GM19328 (cell line): ENCODE results near the gene HNRNPA3.
A peak's percentile ranks its signal among the peaks of the same experiment; 100 is the strongest.
"Not testable (repeated sequence)": the region's sequence is repeated elsewhere in the genome, so short reads cannot be mapped to it uniquely, and the experiment has no call there.

ENCODE experiments used
- ATAC-seq: cut with Tn5 transposase; IDR thresholded peaks from one replicate; pipeline ENCODE4 v1.9.1; 2021; ENCODE audit warnings: mild to moderate bottlenecking, moderate library complexity; ENCODE audit not compliant: unreplicated experiment

The HNRNPA3 gene

DNA sequence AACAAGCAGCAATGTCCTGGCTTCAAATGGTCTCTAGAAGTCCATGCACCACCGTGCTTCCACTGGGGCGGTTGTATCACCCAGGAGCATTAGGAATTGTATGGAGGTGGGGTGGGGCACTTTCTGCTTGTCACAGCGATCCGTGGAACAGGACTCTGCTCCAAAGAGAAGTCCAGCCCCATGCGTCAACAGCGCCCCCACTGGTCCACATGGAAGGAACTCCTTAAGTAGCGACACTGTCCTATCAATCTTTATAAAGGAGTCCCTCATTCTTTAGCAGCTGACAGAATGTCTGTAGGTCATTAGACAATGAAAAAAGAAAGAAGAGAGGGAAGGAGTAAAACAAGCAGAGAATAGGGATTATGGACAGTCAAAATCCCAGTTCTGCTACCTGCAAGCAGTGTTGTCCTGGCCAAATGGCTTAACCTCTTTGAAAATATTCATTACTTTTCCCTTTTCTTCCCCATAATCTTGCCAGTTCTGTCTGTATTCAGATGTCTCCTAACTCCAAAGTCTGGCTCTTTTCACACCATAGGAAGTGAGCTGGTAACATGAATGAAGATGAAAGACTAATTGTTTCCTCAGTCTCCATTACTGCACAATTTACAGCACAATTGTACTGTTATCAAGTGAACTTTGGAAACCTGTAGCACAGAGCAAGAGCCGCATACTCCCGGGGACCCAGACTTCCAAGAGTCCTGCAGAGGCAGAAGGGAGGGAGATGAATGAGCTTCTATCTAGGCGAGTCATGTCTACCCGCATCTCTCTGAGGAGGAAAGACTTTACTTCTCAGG lies 42.0 kb downstream of the HNRNPA3 start:
- ATAC-seq, result no peak

- no peak for ATAC-seq
Observed at GRCh38 chr2:177255227-177255601, 42.6 kb downstream of the HNRNPA3 start.

GRCh38 chr2:177256026-177256425 lies 43.4 kb downstream of the HNRNPA3 start:
- ATAC-seq, result no peak

- ATAC-seq, result no peak
Observed at GRCh38 chr2:177256695-177257094, 44.1 kb downstream of the HNRNPA3 start.

- ATAC-seq, result no peak
Observed at GRCh38 chr2:177257471-177257870, 44.9 kb downstream of the HNRNPA3 start.

- ATAC-seq, result no peak
Observed at GRCh38 chr2:177258059-177258458, 45.5 kb downstream of the HNRNPA3 start.

DNA sequence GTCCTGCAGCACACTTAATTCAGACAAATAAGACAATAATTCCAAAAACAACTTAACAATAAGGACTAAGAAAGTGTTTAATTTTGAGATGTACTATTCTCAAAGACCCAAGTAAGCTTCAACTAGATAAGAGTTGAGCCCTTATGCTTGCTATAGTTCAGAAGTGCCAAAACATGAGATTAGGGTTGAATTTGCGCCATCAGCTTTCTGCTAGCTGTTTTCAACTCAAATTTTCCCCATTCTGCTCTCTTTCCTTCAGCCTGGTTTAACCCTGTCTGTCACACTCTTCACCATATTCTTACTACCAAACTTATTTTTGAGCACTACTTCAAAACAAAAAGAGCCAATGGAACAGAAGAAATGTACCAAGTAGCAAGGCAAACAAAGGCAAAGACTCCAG lies 47.8 kb downstream of the HNRNPA3 start:
- no peak for ATAC-seq

GRCh38 chr2:177261116-177262060 lies 48.8 kb downstream of the HNRNPA3 start:
- no peak for ATAC-seq

DNA sequence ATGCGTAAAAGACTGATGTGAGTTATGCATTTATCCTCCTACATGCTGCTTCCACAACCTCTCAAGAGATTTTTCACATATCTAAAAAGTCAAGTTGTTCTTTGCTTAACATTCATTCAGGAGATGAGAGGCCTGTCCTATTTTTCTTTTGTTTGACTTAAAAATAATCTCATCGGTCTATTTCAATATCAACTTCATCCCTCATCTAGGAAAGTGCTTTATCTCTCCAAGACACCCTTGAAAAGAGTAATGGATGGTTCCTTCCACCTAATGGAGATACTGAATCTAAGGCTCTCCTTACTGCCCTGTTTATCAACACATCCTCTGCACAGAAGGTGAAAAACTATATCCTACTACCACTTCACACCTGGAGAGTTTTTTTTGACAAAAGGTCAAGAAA lies 49.5 kb downstream of the HNRNPA3 start:
- no peak for ATAC-seq

DNA sequence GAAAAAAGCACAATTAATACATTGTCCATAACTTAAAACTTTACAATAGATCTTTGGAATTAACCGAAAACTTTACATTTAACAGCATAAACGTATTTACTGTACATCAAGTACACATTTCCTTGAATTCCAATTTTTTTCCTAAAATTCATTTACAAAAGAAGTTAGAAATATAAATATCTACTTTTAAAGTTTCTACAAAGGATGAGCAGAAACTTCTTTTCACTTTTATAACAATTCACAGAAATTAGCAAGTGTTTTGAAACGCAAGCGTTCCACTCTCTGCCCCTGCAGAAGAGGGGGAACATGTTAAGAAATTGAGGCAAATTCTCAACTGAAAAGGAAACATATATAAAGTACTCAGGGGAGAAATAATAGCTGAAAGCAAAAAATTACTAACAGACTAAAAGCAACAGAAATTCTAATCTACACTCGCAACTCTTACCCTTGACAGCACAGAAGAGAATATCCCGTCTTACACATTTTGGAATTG lies 50.4 kb downstream of the HNRNPA3 start:
- ATAC-seq, result no peak

- peak; percentile 46 for ATAC-seq
Observed at GRCh38 chr2:177263451-177264208, 51.0 kb downstream of the HNRNPA3 start.

DNA sequence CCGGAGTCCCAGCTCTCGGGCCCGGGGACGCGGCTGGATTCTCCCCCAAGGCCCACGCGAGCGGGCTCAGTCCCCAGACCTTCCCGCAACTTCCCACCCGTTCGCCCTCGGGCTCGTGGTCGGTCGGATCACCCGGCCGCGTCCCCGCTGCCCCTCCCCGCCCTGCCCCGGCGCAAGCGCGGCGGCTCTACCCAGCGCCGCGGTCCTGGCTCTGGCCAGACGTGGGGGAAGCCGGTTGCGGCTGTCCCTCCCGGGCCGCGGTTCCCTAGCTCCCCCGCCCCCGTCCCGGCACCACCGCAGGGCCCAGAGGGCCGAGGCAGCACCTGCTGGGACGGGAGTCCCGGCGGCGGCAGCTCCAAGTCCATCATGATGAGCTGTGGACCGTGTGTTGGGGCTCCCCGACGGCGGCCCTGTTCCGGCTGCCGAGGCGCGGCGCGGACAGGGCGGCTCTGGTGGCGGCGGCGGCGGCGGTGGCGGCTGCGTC lies 51.7 kb downstream of the HNRNPA3 start:
- peak; percentile 22 for ATAC-seq

GRCh38 chr2:177264693-177265587 lies 52.3 kb downstream of the HNRNPA3 start, which contains the start of gene NFE2L2:
NFE2L2 (minus strand) TSS chr2:177264727; CDS start chr2:177264576, 151 bp downstream.
- peak; percentile 58 for ATAC-seq

- no peak for ATAC-seq
Observed at GRCh38 chr2:177265824-177266817, 53.5 kb downstream of the HNRNPA3 start.

DNA sequence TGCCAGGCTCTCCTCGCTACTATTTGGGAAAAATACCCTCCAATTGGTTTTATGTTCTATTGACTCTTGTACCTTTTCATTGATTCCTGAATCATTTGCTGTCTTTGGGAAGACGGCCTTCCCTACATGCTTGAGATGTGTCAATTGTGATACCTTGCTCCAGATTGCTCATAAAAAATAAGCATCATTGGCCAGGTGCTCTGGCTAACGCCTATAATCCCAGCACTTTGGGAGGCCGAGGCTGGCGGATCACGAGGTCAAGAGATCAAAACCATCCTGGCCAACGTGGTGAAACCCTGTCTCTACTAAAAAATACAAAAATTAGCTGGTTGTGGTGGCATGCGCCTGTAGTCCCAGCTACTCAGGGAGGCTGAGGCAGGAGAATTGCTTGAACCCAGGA lies 54.4 kb downstream of the HNRNPA3 start:
- not testable (repeated sequence) for ATAC-seq

DNA sequence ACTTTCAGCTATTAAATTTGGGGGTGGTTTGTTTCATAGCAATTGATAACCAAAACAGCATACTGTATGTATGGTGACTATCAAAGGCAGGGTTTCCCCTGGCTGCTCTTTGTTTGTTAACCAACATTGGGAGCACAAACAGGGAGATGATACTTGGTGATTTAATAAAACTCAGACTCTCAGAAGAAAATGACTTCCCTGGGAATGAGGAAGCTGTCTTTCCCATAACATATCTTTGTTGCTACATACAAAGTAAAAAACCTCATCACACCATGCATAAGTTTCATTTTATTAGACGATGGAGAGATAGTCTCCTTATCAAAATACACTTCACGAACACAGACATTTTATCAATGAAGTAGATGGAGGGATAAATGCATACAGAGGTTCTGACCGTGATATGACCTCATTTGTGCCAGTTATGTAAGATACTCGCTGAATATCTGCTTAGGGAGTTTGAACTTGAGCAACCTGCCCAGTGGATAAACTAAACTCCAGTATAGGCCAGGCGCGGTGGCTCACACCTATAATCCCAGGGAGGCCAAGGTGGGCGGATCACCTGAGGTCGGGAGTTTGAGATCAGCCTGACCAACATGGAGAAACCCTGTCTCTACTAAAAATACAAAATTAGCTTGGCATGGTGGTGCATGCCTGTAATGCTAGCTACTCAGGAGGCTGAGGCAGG lies 55.7 kb downstream of the HNRNPA3 start:
- ATAC-seq, result no peak

GRCh38 chr2:177268901-177269300 lies 56.3 kb downstream of the HNRNPA3 start:
- no peak for ATAC-seq

GRCh38 chr2:177270531-177270930 lies 57.9 kb downstream of the HNRNPA3 start:
- no peak for ATAC-seq
